Lung (tissue), 12 donors: Measurements from ENCODE around the gene HP1BP3. TPM values are rescaled to one million over a fixed set of nuclear protein-coding genes. Genes with fewer than 3 reads are reported as not detected.
A peak's percentile ranks its signal among the peaks of the same experiment; 100 is the strongest.

Experiments
- ATAC-seq: fragments of 200-7000 bp; cut with Tn5 transposase; one replicate; pipeline ENCODE4 v1.9.1; 2020; ENCODE audit warnings: moderate number of reproducible peaks; ENCODE audit not compliant: insufficient read depth, low FRiP score
- DNase-seq, 3 donors: peaks; one replicate each; pipeline ENCODE4 v3.0.0-alpha.2; 2013 to 2017
- H3K27ac ChIP-seq, 2 donors: one replicate each; pipeline ENCODE4 v1.5.1; 2013; ENCODE audit warnings: mild to moderate bottlenecking in 2 of 2, moderate library complexity in 2 of 2, control low read depth in 1 of 2, inconsistent platforms in 1 of 2, low read depth in 1 of 2, low read length in 1 of 2
- H3K27me3 ChIP-seq, 3 donors: one replicate each; pipeline ENCODE4 v1.5.1; 2013; ENCODE audit warnings: low read length in 2 of 3; ENCODE audit not compliant: control insufficient read depth in 3 of 3, insufficient read depth in 3 of 3
- H3K36me3 ChIP-seq, 4 donors: one replicate each; pipeline ENCODE4 v1.5.1; 2013; ENCODE audit warnings: low read length in 4 of 4, mild to moderate bottlenecking in 1 of 4, moderate library complexity in 1 of 4; ENCODE audit not compliant: control insufficient read depth in 4 of 4, insufficient read depth in 4 of 4
- H3K4me1 ChIP-seq, 5 donors: one replicate each; pipeline ENCODE4 v1.5.1; 2013; ENCODE audit warnings: low read length in 5 of 5, mild to moderate bottlenecking in 2 of 5, moderate library complexity in 1 of 5; ENCODE audit not compliant: control insufficient read depth in 5 of 5, insufficient read depth in 5 of 5
- H3K4me3 ChIP-seq: one replicate; pipeline ENCODE4 v1.5.1; 2013; ENCODE audit warnings: mild to moderate bottlenecking, control low read depth, moderate library complexity
- H3K9ac ChIP-seq, 2 donors: one replicate each; pipeline ENCODE4 v1.5.1; 2013; ENCODE audit warnings: low read length in 2 of 2, control low read depth in 1 of 2; ENCODE audit not compliant: insufficient read depth in 1 of 2
- H3K9me3 ChIP-seq, 4 donors: one replicate each; pipeline ENCODE4 v1.5.1; 2013; ENCODE audit warnings: low read length in 3 of 4, mild to moderate bottlenecking in 1 of 4, moderate library complexity in 1 of 4; ENCODE audit not compliant: control insufficient read depth in 4 of 4, insufficient read depth in 3 of 4
- CTCF ChIP-seq: IDR thresholded peaks from 2 replicates; pipeline ENCODE4 v1.5.1; 2012; ENCODE audit warnings: mild to moderate bottlenecking; ENCODE audit errors: control extremely low read depth, extremely low read depth
- WGBS, 2 donors: extraction: QIAGEN DNeasy Blood & Tissue Kit; methylation state at CpG; one replicate each; pipeline ENCODE4 v1.1.7; 2013; 5-methylcytosine and 5-hydroxymethylcytosine counted together
- polyA plus RNA-seq, 2 donors: library from polyadenylated mRNA; stranded (reverse); fragments of 200-250 nt; gene quantifications; one replicate each; pipeline ENCODE4 v1.2.1, GENCODE V29; 2013
- total RNA-seq, 2 donors: library from RNA; depleted of rRNA in 1 of 2; stranded (reverse); fragments of >200 nt in 1 of 2; gene quantifications; one replicate each; pipeline ENCODE4 v1.2.1, GENCODE V29; 2014 to 2021
- donor health status: control.
- donor health status: control.
- donor health status: Bipolar disorder and iron deficiency.
- donor health status: healthy.
- donor health status: DM: yes; HTN: yes; CAD: no.

HP1BP3 gene
- total and polyA plus RNA-seq, 4 donors = 63.0 to 316 (median 118) TPM

GRCh38 chr1:20713440-20713839, 73.7 kb downstream of the HP1BP3 start:
- DNase-seq = no peak
- WGBS, 2 donors = 83 to 91% methylated on average over 6 of the region's 6 CpGs

GRCh38 chr1:20712215-20712577, 74.9 kb downstream of the HP1BP3 start:
- TF ChIP-seq CTCF = no peak
- no peak overlapping the region for H3K27ac ChIP-seq
- no peak for ATAC-seq

More at GRCh38 chr1:20713440-20713839, 73.7 kb downstream of the HP1BP3 start:
- H3K36me3 ChIP-seq = no peaks in the 10 kb centered on the region
- peaks cover 0 to 4% (median 0%) of the 10 kb centered on the region in 5 donors for H3K4me1 ChIP-seq
- no peak overlapping the region for H3K4me3 ChIP-seq
- peaks cover 0 to 7% (median 5%) of the 10 kb centered on the region in 3 donors for H3K27me3 ChIP-seq
- ATAC-seq = no peak
- no peak overlapping the region for H3K9ac ChIP-seq
- H3K27ac ChIP-seq = no peak overlapping the region
- H3K9me3 ChIP-seq = no peaks in the 10 kb centered on the region
- no peak for TF ChIP-seq CTCF

GRCh38 chr1:20711285-20712214, 75.6 kb downstream of the HP1BP3 start:
- Histone ChIP-seq H3K4me1 (no peaks in the 10 kb centered on the region), H3K27ac (no peak overlapping the region), H3K27me3 (peaks cover 0 to 3% (median 3%) of the 10 kb centered on the region in 3 donors), H3K36me3 (no peaks in the 10 kb centered on the region), H3K9ac (no peak overlapping the region), H3K9me3 (no peaks in the 10 kb centered on the region), H3K4me3 (no peak overlapping the region)
- TF ChIP-seq CTCF = no peak
- ATAC-seq (no peak), DNase-seq (no peak)
- WGBS, 2 donors = 75 to 80% methylated on average over 29 of the region's 29 CpGs

More at GRCh38 chr1:20712215-20712577, 74.9 kb downstream of the HP1BP3 start:
- Histone ChIP-seq H3K9ac (no peak overlapping the region), H3K27me3 (peaks cover 0 to 6% (median 5%) of the 10 kb centered on the region in 3 donors), H3K9me3 (no peaks in the 10 kb centered on the region), H3K4me3 (no peak overlapping the region), H3K36me3 (no peaks in the 10 kb centered on the region), H3K4me1 (peaks cover 0 to under 1% (median 0%) of the 10 kb centered on the region in 5 donors)
- DNase-seq = peak in 2 of 3 donors; percentile 19 to 25
- whole genome bisulfite sequencing, 2 donors = 87 to 96% methylated on average over 6 of the region's 6 CpGs
